A673 (cell line): ENCODE data around the gene LRRC38.

Source experiments
- CTCF ChIP-seq: fragments of 300-800, 200-600 bp; sonication (generic); conservative IDR thresholded peaks from 2 replicates; pipeline ENCODE4 v1.5.1; 2017; ENCODE audit warnings: low read depth, mild to moderate bottlenecking, antibody characterized with exemption, low read length, moderate library complexity, mixed read lengths
- EZH2 ChIP-seq: fragments of 200-600 bp; sonication (generic); IDR thresholded peaks from 2 replicates; pipeline ENCODE4 v1.6.1; 2017; ENCODE audit warnings: borderline replicate concordance, low read depth, mild to moderate bottlenecking, mixed read lengths, antibody characterized with exemption, low read length; ENCODE audit not compliant: poor library complexity, severe bottlenecking

DNA sequence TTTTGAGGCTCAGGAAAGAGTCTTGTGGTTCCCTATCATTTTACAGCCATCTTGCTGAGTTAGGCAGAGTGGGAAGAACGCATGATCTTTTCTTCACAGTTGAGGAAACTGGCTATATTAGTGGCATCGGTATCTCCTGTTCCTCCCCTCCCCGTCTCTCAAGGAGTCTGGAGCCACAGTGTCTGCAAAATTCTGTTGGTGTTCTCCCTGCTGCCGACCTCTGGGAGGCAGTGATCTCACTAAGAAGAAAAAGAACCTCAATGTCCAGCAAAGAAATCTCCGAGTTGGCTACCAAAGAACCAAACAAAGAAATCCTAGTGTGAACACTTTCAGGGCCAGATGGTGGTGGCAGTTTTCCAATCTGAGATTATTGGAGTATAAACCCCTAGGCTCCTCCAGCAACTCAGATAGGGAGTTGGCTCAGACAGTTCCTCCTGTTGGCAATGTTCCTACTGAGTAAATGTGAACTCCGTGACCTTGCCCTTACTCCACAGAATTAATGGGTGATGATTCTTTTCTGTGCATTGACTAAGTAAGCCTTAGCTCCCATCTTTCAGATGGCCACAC, 62.3 kb downstream of the LRRC38 start:
- TF ChIP-seq CTCF: no peak; the same call in 1 of the 2 replicates
- no peak for TF ChIP-seq EZH2
